GM12878 (cell line): ENCODE data around the gene CD53. TPM values are rescaled to one million over a fixed set of nuclear protein-coding genes. Genes with fewer than 3 reads are reported as not detected.

ENCODE experiments used
- ATAC-seq: fragments of 200-7000 bp; cut with Tn5 transposase; 3 replicates; pipeline ENCODE4 v1.9.1; 2020; ENCODE audit warnings: mild to moderate bottlenecking, moderate library complexity
- BruUV-seq: library from RNA; stranded (reverse); fragments of 400-500 nt; replicated peaks from 2 replicates; lab custom pipeline; 2021; lab: Mats Ljungman, UMichigan
- CTCF ChIA-PET: fragments of 300-600 bp; sonication (Branson Sonifier 250); formaldehyde crosslinking; extraction: SDS; loops from one replicate; lab custom pipeline; 2021; ENCODE audit warnings: inconsistent platforms; lab: Yijun Ruan, JAX
- POLR2A ChIA-PET: fragments of 350-600 bp; formaldehyde crosslinking; extraction: SDS; loops from one replicate; lab custom pipeline; 2021; ENCODE audit warnings: inconsistent platforms; lab: Charles Lee
- RAD21 ChIA-PET: fragments of 300-600 bp; sonication (Branson Sonifier 250); formaldehyde crosslinking; loops from one replicate; lab custom pipeline; 2023; ENCODE audit warnings: antibody characterized with exemption; ENCODE audit not compliant: unreplicated experiment; lab: Charles Lee
- SMC1A ChIA-PET: fragments of 300-600 bp; sonication (Branson Sonifier 250); formaldehyde crosslinking; loops from one replicate; lab custom pipeline; 2023; ENCODE audit not compliant: unreplicated experiment, uncharacterized antibody; lab: Charles Lee
- DNase-seq: peaks from one replicate; pipeline ENCODE4 v3.0.0-alpha.2; 2011; ENCODE audit warnings: low read depth, low spot score
- FAIRE-seq: peaks from 3 replicates; lab custom pipeline; 2011; peaks lifted over from hg19 to GRCh38; lab: Jason Lieb, UNC
- H2AFZ ChIP-seq: 2 replicates; pipeline ENCODE4 v1.6.0; 2011; ENCODE audit warnings: low read depth, low read length, control low read depth; ENCODE audit not compliant: control insufficient read depth
- H3K27ac ChIP-seq: 2 replicates; pipeline ENCODE4 v1.5.1; 2011; ENCODE audit warnings: control low read depth; ENCODE audit not compliant: control insufficient read depth, insufficient read depth
- H3K27me3 ChIP-seq, 2 experiments: replicated peaks in 1 of 2; 2 replicates each; pipeline versions ENCODE4 v1.6.0 to v1.6.1; 2011; ENCODE audit warnings: low read length in 1 of 2; ENCODE audit not compliant: control insufficient read depth in 2 of 2, insufficient read depth in 2 of 2
- H3K36me3 ChIP-seq, 2 experiments: 2 replicates each; pipeline ENCODE4 v1.5.1; 2011; ENCODE audit warnings: low read length in 1 of 2; ENCODE audit not compliant: control insufficient read depth in 2 of 2, insufficient read depth in 2 of 2
- H3K4me1 ChIP-seq: 2 replicates; pipeline ENCODE4 v1.6.1; 2011; ENCODE audit warnings: mild to moderate bottlenecking, low read length, moderate library complexity, mixed read lengths; ENCODE audit not compliant: control insufficient read depth, insufficient read depth
- H3K4me2 ChIP-seq: 2 replicates; pipeline ENCODE4 v1.6.0; 2011; ENCODE audit warnings: control low read depth; ENCODE audit not compliant: control insufficient read depth, insufficient read depth
- H3K4me3 ChIP-seq: fragments of 200-600 bp; sonication (generic); 2 replicates; pipeline ENCODE4 v1.5.1; 2016
- H3K79me2 ChIP-seq: 2 replicates; pipeline ENCODE4 v1.6.0; 2011; ENCODE audit warnings: low read length; ENCODE audit not compliant: control insufficient read depth, insufficient read depth
- H3K9ac ChIP-seq: 2 replicates; pipeline ENCODE4 v1.8.0; 2011; ENCODE audit warnings: low read length, control low read depth, mixed read lengths; ENCODE audit not compliant: control insufficient read depth, insufficient read depth
- H3K9me3 ChIP-seq: replicated peaks from 3 replicates; pipeline ENCODE4 v1.5.1; 2011; ENCODE audit warnings: mild to moderate bottlenecking, low read length; ENCODE audit not compliant: control insufficient read depth, insufficient read depth
- H4K20me1 ChIP-seq: 2 replicates; pipeline ENCODE4 v1.6.0; 2011; ENCODE audit not compliant: control insufficient read depth, insufficient read depth
- BMI1 ChIP-seq: fragments of 450-650 bp; IDR thresholded peaks from 2 replicates; pipeline ENCODE4 v1.6.1; 2016; ENCODE audit warnings: mild to moderate bottlenecking, moderate library complexity, borderline replicate concordance
- CHD1 ChIP-seq: IDR thresholded peaks from 2 replicates; pipeline ENCODE4 v1.6.1; 2012; ENCODE audit warnings: low read depth, low read length, improper control_type of control experiment
- KLF5 ChIP-seq: fragments of 450-650 bp; IDR thresholded peaks from 2 replicates; pipeline ENCODE4 v1.6.1; 2014; ENCODE audit warnings: mild to moderate bottlenecking; ENCODE audit not compliant: partially characterized antibody
- RFX5 ChIP-seq: IDR thresholded peaks from 2 replicates; pipeline ENCODE4 v1.6.1; 2011; ENCODE audit warnings: low read depth, low read length, improper control_type of control experiment
- USF2 ChIP-seq: IDR thresholded peaks from 2 replicates; pipeline ENCODE4 v1.6.1; 2011; ENCODE audit warnings: low read depth, low read length, improper control_type of control experiment, borderline replicate concordance
- ZBTB4 ChIP-seq: fragments of 450-650 bp; formaldehyde crosslinking; IDR thresholded peaks from 2 replicates; pipeline ENCODE4 v1.4.0; 2022; ENCODE audit warnings: mild to moderate bottlenecking, moderate library complexity
- ZNF592 ChIP-seq: fragments of 450-650 bp; IDR thresholded peaks from 2 replicates; pipeline ENCODE4 v1.6.1; 2017; ENCODE audit warnings: mild to moderate bottlenecking, moderate library complexity
- WGBS: methylation state at CpG from one replicate; pipeline ENCODE4 v1.1.6; 2016; ENCODE audit warnings: low lambda C conversion rate; ENCODE audit not compliant: insufficient replicate concordance, insufficient coverage; ENCODE audit errors: missing lambda C conversion rate; 5-methylcytosine and 5-hydroxymethylcytosine counted together
- in situ Hi-C: fragments of 300-500 bp; cut with MboI; formaldehyde crosslinking; loops from 9 replicates; pipeline ENCODE4 v1.14.3; 2018; ENCODE audit warnings: mixed read lengths
- intact Hi-C: fragments of 100-400 bp; cut with micrococcal nuclease; formaldehyde crosslinking; loops from one replicate; pipeline ENCODE4 v1.14.2; 2022; ENCODE audit not compliant: unreplicated experiment
- polyA plus RNA-seq, 11 experiments: library from polyadenylated mRNA; depleted of rRNA in 4 of 11; unstranded in 6 of 11; stranded (reverse) in 5 of 11; fragments of >200 nt; fragmentation: Nextera tagmentation in 4 of 11; fragmentation: Illumina TruSeq in 1 of 11; extraction: Ambion mirVana in 4 of 11; extraction: Trizol in 1 of 11; gene quantifications; 1 replicate in 1 of 11; 2 replicates in 10 of 11; pipeline versions ENCODE4 v1.2.1 to v1.2.3, GENCODE V29; 2011 to 2016; ENCODE audit warnings: inconsistent platforms in 2 of 11, missing spikeins in 2 of 11, low read depth in 1 of 11
- total RNA-seq, 4 experiments: library from RNA; depleted of rRNA in 3 of 4; stranded (reverse); fragments of >200 nt in 3 of 4; fragmentation: Illumina TruSeq in 1 of 4; extraction: Trizol in 1 of 4; gene quantifications; 2 replicates each; pipeline versions ENCODE4 v1.2.1 to v1.2.3, GENCODE V29; 2013 to 2021

Gene CD53
- total and polyA plus RNA-seq, 10 of the 15 experiments (the other 5 are each of a cell fraction or from before 2014, with no cell fraction given), result 350 to 1,389 (median 538) TPM

- no peaks in the 10 kb centered on the region for H3K4me1 ChIP-seq
- no peaks in the 10 kb centered on the region for H3K79me2 ChIP-seq
- no peaks in the 10 kb centered on the region for H3K27me3 ChIP-seq
- no TSS peak for BruUV-seq
- no peak overlapping the region for H3K9ac ChIP-seq
- ATAC-seq (no peak), DNase-seq (no peak), FAIRE-seq (no peak)
- H3K27ac ChIP-seq, result no peak overlapping the region
- ChIA-PET POLR2A (no interaction called here), SMC1A (interaction anchor here (1.2 to 1.8 kb wide), 3 partner anchors 14 to 141 kb away, joined by 3 to 4 read pairs (median 3); no protein-coding TSS in a partner anchor), RAD21 (no interaction called here), CTCF (no interaction called here)
- no peak overlapping the region for H3K4me3 ChIP-seq
- intact Hi-C loops, result no loop called here
- no peaks in the 10 kb centered on the region for H3K9me3 ChIP-seq
- TF ChIP-seq CHD1, result no peak
- TF ChIP-seq ZBTB4 (CRISPR knock-in tag), result no peak
- no peak for TF ChIP-seq RFX5
- TF ChIP-seq KLF5, result no peak
- no peak for TF ChIP-seq USF2
- no peak for TF ChIP-seq BMI1
- TF ChIP-seq ZNF592, result no peak
- in situ Hi-C loops, result no loop called here
- WGBS, result 90% methylated on average over 2 of the region's 2 CpGs
- H3K36me3 ChIP-seq, result no peaks in the 10 kb centered on the region
- no peak overlapping the region for H2AFZ ChIP-seq
- H3K4me2 ChIP-seq, result no peak overlapping the region
- H4K20me1 ChIP-seq, result no peaks in the 10 kb centered on the region
Observed at GRCh38 chr1:110927484-110928075, 54.6 kb downstream of the CD53 start.
